GM19463 (cell line): Measurements from ENCODE around the gene NEUROD1.
"Not testable (repeated sequence)": the region's sequence is repeated elsewhere in the genome, so short reads cannot be mapped to it uniquely, and the experiment has no call there.

Source experiments
- ATAC-seq: cut with Tn5 transposase; IDR thresholded peaks from one replicate; pipeline ENCODE4 v1.9.1; 2021; ENCODE audit warnings: mild to moderate bottlenecking, moderate library complexity; ENCODE audit not compliant: unreplicated experiment

The NEUROD1 gene

DNA sequence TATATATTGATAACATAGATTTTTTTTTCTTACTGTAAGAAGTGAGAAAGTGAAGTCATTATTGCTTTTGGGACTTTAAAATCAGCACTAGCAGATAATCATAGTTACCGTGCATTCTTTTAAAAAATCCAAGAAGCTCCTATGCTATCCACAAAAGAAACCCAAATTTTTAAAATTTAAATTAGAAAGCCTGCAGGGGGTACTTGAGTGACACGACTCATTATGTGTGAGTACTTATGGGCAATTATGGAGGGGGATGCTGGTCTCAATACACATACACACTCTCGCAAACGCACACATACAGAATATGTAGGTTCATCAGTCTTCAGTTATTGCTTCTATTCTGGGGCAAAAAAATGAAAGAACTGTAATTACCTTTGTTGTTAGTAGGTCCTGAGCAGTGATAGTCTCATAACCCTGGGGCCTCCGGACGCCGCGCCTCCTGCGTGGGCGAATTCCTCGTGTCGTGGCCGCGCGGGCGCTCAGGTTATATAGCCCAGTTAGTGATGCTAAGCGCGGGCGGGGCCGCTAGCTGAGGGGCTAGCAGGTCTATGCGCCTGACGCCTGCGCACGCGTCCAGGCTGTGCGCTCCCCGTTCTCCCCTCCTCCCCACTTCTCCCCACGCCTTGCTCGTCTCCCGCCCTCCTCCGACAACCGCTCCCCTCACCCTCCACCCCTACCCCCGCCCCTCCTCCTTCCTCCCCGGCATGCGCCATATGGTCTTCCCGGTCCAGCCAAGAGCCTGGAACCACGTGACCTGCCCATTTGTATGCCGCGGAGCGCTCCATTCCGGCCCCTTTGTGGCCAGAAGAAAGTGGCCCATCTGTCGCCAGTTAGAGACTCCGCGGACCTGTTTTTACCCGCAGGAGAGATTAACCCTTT is at the start of gene NEUROD1:
Gene NEUROD1 (minus strand): TSS at position 463 of the 882 bp plus-strand sequence. CDS start 1,657 bp downstream, outside the sequence.
- ATAC-seq = no peak

DNA sequence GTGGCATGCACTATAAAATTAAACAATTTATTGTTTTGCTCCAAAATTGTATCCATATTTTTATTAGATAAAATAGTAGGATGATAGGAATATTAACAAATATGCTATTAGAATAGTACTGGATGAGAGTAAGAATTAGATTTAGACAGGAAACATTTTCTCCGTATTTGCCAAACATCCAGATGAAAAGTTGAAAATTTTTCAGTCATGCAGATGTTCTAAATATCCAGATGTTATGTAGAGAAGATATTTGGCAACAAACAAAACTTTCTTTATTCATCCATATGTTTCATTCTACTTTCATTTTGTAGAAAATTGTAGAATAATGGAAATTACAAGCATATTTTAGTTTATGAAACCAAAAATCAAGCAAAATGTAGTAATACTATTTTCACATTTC is 45.2 kb upstream of the NEUROD1 start:
- ATAC-seq = no peak

DNA sequence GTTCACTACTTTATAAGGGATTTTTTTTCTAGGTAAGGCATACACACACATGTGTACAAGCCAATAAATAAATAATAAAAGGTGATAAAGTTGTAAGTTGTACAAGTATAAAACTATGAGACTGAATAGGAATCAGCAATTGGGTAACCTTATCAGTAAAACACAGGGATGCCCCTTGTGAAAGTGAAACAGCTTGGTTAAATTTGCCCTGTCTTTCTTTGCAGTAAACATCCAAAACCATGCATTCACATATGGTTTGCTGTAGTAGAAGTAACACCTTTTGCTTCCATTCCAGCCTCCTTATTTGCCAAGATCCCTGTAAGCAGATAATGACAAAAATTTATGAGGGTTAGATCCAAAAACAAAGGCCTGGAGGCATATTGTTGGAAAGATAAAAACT is 44.3 kb upstream of the NEUROD1 start:
- ATAC-seq = no peak

DNA sequence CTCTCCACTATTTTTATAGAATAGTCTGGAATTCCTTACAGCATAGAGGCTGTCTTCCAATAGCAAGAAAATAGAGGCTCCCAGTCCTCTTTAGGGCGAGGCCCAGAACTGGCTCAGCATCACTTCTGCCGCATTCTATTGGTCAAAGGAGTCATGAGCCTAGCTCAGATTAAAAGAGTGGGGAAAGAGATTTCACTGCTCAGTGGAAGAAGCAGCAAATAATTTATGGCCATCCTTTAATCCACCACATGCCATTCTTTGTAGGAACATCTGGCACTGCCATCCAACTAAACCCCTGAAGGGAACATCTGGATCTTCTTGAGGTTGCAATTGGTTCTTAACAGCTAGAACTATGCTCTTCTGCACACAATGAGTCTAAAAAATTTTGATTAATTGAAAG is 43.4 kb upstream of the NEUROD1 start:
- ATAC-seq = no peak

DNA sequence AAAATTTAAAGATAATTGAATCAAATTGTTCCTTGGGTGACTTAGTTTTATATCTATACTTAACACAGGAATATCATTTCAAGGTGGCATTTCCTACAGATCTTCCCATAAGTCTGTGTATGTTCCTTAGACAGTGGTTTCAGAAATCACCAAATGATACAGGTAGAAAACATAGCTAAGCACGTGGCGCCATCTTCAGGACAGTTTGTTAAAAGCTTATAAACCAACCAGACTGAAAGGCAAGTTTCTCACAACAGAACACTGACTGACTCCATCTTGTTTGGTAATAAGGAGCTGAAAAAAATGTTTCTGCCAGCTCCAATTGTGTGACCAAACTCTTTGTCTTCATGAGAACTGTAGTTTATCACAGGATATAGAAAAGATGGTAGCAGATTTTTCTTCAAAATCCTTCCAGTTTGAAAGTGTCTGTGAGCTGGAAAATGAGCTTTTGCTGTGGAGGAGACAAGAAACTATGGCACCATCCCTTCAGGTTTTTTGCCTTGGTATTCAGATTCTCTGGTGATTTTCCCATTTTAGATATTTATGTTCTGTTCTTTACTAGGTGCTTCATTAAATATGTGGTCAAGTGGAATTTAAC is 34.8 kb upstream of the NEUROD1 start:
- peak; percentile 88 for ATAC-seq

DNA sequence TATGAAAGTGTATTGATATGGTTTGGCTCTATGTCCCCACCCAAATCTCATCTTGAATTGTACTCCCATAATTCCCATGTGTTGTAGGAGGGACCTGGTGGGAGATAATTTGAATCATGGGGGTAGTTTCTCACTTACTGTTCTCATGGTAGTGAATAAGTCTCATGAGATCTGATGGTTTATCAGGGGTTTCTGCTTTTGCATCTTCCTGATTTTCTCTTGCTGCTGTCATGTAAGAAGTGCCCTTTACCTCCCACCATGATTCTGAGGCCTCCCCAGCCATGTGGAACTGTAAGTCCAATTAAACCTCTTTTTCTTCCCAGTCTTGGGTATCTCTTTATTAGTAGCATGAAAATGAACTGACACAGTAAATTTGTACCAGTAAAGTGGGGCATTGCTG is 30.7 kb upstream of the NEUROD1 start:
- ATAC-seq = not testable (repeated sequence)

DNA sequence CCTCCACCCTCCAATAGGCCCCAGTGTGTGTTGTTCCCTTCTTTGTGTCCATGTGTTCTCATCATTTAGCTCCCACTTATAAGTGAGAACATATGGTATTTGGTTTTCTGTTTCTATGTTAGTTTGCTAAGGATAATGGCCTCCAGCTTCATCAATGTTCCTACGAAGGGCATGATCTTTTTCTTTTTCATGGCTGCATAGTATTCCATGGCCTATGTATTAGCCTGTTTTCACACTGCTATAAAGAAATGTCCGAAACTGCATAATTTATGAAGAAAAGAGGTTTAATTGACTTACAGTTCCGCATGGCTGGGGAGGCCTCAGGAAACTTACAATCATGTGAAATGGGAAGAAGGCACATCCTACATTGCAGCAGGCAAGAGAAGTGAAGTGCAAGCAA is 22.2 kb upstream of the NEUROD1 start:
- not testable (repeated sequence) for ATAC-seq

DNA sequence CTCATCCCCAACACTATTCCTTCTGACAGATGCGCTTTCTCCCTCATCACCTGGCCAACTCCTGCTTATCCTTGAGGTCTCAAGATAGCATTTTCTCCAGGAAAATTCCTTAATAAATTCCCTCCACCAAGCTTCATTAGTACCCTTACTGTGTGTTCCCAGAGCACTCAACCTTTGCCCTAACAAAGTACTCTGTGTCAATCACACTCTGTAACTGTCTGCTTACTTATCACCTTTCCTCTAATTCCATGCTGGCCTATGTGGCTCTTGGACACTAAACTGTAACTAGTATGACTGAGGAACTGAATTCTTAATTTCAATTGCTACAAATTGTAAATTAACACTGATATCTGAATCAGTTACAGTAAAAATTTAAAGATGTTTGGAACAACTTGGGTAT is 17.9 kb upstream of the NEUROD1 start:
- no peak for ATAC-seq

DNA sequence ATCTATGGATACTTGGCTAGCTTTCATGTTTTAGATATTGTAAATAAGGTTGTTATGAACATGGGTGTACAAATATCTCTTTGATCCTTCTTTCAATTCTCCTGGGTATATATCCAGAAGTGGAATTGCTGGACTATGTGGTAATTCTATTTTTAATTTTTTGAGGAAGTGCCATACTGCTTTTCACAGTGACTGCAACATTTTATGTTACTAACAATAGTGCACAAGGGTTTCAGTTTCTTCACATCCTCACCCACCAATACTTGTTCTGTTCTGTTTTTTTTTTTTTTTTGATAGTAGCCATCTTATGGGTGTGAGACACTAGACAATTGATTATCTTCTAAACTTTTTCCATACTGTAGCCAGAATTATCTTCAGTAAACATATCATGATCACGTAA is 17.3 kb upstream of the NEUROD1 start:
- ATAC-seq = no peak

GRCh38 chr2:181697126-181697525 is 16.8 kb upstream of the NEUROD1 start:
- no peak for ATAC-seq

- no peak for ATAC-seq
These were observed 14.0 kb upstream of the NEUROD1 start for GRCh38 chr2:181694271-181694670.

DNA sequence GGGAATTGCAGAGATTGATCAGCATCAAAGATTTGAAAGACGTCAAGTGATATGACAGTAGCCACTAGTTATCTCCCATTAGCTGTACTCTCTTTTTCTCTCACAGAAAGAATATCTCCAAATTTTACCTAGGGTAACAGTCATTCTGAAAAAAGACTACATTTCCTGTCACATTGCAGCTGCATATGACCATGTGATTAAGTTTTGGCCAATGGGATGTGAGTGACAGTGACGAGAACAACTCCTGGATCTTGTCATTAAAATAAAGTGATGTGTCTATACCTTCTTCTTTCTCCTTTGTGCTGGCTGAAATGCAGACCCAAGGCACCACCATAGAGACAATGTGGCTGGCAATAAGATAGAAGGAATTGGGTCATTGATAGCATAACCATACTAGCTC is 10.5 kb upstream of the NEUROD1 start:
- no peak for ATAC-seq

DNA sequence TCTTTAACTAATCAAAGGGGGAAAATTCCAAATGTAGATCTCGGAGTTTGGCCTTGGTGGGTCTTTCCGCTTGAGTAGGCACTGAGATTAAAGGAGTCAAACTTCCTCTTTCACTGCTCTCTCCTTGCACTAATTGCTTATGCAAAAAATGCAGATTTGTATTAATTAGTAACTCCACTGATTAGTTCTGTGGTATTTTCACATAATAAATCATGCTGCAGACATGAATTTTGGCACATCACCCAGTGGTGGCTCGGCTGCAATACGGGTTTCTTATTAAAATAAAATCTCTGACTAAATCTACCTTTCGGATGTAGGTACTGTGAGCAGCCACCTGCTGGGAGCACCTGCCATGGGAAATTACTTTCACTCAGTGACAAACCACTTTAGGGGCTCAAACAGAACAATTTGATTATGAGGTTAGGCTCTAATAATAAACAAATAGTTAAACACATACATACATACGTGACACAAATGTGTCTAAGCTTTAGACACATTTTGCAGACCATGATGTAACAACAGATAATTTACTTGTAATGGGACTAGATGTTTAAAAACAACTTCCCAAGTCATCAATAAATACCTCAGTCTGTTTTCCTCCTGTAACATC is 6.4 kb upstream of the NEUROD1 start:
- ATAC-seq = no peak

- ATAC-seq = no peak
These were observed 4.9 kb upstream of the NEUROD1 start for GRCh38 chr2:181685150-181685688.

DNA sequence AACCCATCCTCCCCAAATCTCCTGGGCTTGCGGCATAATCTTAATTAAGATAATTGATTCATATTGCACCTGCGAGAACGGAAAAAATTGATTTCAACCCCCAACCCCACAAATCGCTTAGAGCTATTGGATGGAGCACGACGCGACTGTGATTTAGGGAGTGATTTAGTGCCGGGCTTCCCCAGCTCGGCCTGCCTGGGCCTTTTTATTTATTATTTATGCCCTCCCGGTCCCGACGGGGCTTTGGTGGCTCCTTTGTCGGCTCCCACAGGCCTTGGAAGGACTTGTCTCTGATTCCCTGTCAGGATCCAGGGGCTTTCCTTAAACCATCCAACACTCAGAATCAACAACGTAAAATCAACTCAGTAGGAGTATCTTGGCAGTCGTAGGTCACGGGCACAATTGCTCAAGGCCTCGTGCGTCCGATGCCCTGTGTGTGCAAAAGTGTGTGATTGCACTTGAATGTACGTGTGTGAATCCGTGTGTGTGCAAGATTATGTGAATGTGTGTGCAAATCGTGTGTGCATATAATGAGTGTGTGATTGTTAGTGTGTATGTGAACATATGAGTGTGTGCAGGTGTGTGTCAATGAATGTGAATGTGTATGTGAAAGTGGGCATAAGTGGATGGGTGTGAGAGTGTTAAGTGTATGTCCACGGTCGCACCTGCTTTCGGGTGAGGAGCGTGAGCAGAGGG is 4.3 kb upstream of the NEUROD1 start:
- ATAC-seq = no peak

DNA sequence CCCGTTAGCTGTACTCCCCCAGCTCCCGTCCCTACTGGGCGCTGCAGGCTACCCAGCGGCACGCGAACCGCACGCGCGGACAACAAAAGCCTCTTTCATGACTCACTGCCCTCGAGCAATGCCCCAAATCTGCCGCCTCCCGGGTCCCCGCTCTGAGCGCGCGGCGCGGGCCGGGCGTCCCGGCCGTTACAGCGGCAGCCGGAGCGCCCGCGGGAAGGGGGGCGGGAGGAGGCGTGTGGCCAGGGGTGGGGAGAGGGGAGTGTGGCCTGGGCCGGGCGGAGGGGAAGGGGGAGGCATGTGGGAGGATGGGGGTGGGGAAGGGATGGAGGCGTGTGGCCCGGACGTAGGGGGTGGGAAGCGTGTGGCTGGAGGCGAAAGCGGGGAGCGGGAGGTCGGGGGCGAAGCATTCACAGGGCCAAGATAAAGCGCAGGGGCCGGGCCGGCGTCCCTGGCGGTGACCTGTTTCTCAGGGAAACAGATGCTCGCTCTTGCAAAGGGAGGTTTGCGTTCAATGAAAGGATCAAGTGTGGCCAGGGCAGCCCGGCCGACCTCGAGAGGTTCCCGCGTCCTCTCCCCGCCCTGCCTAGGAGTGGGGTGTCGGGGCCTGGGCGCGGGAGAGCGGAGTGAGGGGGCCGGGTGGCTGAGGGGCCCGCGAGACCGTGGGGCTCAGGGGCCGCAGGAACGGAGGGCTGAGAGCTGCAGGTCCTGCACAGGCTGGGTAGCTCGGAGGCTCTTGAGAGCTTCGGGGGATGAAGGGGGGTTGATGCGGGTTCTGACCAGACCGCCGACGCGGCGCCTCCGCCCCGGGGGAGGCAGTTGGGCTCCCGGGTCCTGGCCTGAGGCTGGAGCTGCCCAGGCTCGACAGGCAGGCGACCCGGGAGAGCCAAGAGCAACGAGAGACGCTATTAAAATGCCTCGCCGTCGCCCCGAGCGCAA is 3.5 kb upstream of the NEUROD1 start:
- ATAC-seq = no peak

DNA sequence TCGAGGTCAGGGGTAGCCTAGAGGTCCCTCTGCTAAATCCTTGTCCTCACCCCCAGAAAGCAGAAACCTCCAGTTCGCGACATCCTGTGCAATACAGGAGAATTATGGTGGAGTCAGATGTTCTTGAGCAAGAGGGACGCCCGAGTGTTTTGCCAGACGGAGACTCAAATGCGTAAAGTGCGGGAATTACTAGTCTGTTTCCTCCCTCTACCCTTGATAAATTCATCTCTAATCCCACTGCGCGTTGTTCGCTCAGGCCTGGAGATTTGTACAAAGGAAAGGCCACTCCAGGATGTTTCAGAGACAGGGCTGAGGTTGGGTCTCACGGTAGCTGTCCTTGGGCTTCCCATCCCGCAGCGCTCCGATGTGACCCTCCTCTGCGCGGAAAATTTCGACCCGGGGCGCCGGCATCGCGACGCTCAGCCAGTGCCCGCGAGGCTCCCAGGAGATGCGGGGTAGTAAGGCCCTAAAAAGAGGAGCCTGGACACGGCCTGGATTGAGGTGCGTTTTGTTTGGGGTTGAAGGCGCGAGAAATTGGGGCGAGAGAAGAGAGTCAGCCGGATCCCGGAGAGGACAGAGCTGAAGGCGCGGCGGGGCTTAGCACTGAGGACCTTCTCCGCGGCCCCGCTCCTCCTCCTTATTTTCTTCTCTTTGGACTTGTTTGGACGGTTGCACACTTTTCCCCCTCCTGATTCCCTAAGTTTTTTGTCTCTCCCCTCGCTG is 2.6 kb upstream of the NEUROD1 start:
- no peak for ATAC-seq

- ATAC-seq = no peak
These were observed 1.9 kb upstream of the NEUROD1 start for GRCh38 chr2:181682026-181682789.
